ENCODE measurements around the gene AKAP13.

Gene AKAP13

DNA sequence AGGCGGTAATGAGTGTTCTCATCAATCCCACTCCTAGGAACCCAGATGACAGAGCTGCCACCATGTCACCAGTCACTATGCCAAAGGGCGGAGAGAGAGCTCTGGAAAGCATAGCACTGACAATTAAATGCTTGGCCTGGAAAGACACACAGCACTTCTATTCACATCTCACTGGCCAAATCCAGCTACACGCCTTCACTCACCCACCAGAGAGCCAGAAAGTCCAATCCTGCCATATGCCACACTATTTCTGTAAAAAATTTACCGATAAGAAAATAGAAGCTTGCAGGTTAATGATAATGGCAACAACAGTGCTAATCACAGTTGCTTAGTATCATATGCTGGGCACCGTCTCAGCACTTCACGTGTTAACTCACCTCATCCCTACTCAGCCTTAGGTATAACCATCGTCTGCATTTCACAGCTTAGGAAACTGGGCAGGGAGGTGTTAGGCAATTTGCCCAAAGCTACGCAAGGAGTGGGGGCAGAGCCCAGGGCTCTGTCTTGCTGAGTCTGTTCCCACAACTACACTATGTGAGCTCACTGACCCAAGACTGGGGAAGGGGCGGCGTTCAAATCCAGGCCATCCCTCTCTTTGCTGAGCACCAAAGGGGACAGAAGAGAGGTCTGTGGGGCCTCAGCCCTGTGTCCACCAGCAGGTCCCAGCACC is 397.8 kb downstream of the AKAP13 start:
- Mint-ChIP-seq H3K9me3 (no peaks in the 10 kb centered on the region), H3K4me1 (ENCODE audit: low read depth) (peaks cover 36% of the 10 kb centered on the region), H3K36me3 (ENCODE audit: low read depth) (no peaks in the 10 kb centered on the region), H3K27ac (no peak overlapping the region), H3K27me3 (no peaks in the 10 kb centered on the region), H3K4me3 (no peak overlapping the region)
- no peak for DNase-seq

DNA sequence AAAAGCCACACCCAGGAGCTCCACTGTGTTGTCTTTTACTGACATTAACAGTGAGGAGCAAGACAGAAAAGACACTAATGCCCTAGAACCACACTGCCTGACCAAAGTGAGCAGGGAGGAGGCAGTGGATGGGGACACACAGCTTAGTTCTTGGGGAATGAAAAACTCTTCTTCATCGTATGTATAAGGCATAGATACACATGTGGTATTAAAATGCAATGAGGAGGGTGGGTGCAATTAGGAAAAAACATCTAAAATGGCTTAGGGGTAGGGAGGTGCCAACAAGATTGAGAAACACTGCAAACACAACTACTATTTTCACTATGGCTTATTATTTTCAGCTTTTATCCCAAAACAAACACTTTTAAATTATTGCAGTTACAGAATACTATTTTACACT is 398.8 kb downstream of the AKAP13 start:
- peaks cover 39% of the 10 kb centered on the region for H3K4me1 Mint-ChIP-seq (ENCODE audit: low read depth)

DNA sequence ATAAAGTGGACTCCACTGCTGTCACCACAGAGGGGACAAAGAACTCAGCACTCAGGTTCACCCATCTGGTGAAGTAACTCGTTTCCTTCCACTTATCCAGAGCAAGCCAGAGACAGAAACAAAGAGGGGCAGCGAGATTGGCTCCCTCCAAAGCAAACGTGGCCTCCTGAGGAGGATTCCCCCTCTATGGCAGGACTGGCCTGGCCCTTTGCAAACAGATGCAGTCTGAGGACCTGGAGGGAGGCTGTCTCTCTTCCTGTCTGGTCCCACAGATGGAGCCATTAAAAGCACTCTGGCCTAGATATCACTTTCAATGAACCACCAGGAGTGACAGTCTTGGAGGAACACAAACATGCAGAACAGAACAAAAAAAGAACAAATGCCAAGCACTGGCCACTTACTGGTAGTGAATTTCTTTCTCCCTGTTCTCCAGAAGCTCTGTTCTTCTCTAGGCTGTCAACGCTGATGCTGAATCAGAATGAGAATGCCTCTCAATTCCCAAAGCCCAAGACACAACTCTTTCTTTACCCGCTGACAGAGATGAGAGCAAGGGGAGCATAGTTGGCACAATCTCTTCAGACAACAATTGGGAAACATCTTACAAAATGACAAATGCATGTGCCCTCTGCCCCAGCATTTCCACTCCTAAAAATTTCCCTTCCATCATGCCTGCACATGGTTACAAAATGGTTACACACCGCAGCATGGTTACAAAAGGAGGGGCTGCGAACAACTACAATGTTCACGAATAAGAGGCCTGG is 400.0 kb downstream of the AKAP13 start:
- no peak for DNase-seq
- Mint-ChIP-seq H3K9me3 (no peaks in the 10 kb centered on the region), H3K36me3 (ENCODE audit: low read depth) (no peaks in the 10 kb centered on the region), H3K27ac (no peak overlapping the region), H3K27me3 (no peaks in the 10 kb centered on the region), H3K4me3 (no peak overlapping the region), H3K4me1 (ENCODE audit: low read depth) (peaks cover 49% of the 10 kb centered on the region)

More for the DNA sequence above, 398.8 kb downstream of the AKAP13 start:
- Mint-ChIP-seq H3K27me3 (no peaks in the 10 kb centered on the region), H3K36me3 (ENCODE audit: low read depth) (no peaks in the 10 kb centered on the region), H3K27ac (no peak overlapping the region), H3K9me3 (no peaks in the 10 kb centered on the region), H3K4me3 (no peak overlapping the region)
- DNase-seq, result no peak

DNA sequence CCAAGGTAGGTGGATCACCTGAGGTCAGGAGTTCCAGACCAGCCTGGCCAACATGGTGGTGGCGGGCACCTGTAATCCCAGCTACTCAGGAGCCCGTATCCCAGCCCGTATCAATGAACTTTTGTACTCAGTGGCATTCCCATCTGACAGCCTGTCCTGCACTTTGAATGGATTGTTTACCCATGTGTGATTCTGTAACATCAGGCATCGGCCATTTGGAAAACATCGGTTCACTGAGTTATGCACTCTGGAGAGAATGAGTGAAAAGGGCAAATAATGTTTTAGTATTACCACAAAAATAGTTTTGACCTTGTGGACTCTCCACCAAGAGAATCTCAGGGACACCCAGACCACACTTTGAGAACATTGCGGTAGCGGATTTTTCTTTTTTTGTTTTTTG is 400.7 kb downstream of the AKAP13 start:
- no peaks in the 10 kb centered on the region for H3K36me3 Mint-ChIP-seq (ENCODE audit: low read depth)
- no peak for DNase-seq

DNA sequence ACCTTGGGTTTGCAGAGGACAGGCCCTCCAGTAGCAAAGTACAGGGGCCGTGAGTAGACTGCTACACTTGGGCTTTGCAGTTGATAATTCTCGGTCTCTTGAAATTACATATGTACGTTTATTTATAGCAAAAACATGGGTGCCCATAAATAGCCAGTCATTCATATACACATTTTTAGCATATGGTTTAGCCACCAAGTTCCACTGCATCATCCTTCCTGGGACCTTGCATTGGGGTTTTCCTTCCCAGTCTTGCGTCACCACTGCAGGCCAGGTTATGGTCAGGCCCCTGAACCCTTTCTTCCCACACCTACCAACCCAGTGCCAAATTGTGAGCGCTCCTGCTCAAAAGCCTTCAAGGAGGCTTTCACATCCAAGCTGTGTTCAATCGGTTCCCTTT is 401.7 kb downstream of the AKAP13 start:
- DNase-seq, result no peak
- H3K4me3 Mint-ChIP-seq, result no peak overlapping the region
- no peaks in the 10 kb centered on the region for H3K36me3 Mint-ChIP-seq (ENCODE audit: low read depth)
- H3K4me1 Mint-ChIP-seq (ENCODE audit: low read depth), result peaks cover 62% of the 10 kb centered on the region
- H3K27ac Mint-ChIP-seq, result no peak overlapping the region
- no peaks in the 10 kb centered on the region for H3K27me3 Mint-ChIP-seq
- no peaks in the 10 kb centered on the region for H3K9me3 Mint-ChIP-seq

More for the DNA sequence above, 400.7 kb downstream of the AKAP13 start:
- no peak overlapping the region for H3K27ac Mint-ChIP-seq
- no peak overlapping the region for H3K4me3 Mint-ChIP-seq
- H3K9me3 Mint-ChIP-seq, result no peaks in the 10 kb centered on the region
- H3K27me3 Mint-ChIP-seq, result no peaks in the 10 kb centered on the region
- H3K4me1 Mint-ChIP-seq (ENCODE audit: low read depth), result peaks cover 56% of the 10 kb centered on the region

DNA sequence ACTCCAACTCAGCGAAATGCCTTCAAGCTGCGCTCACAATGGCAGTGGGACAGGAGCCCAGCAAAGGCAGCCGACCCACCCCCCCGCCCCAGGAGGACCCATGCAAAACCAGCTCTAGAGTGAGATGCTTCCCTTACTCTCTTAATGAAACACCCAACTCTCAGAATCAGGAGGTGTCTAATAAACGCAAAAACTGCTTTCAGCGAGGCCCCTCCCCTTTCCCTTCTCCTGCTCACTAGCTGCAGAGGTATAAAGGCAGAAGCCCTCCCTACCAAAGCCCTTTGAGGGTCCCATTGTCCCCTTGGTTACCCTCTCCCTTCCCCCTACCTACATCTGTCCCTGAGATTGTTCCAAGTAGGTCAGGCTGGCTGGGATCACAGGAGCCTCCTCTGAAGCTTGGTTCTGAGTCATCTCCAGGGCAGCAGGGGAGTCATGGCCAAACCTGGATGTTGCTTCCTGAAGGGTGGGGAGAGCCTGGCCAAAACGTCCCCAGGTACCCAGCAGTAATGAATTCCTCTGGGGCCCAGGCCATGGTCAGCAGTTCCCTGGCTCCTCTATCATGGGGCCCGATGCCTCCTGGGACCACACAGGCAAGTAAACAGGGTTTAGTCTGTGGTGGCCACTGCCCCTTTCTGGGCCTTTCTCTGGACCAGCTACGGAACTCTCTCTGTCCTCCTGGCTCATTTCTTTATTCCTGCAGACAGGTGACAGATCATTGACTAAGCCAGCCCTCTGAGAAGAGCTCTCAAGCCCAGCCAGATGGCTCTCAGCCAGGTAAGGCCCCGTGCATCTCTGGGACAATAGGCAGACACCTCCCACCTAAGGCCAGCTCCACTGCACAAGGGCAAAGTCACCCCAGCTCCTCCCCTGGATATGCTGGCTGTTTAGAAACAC is 405.7 kb downstream of the AKAP13 start:
- no peak for DNase-seq
- peaks cover 68% of the 10 kb centered on the region for H3K4me1 Mint-ChIP-seq (ENCODE audit: low read depth)
- peaks cover 3% of the 10 kb centered on the region for H3K36me3 Mint-ChIP-seq (ENCODE audit: low read depth)
- H3K4me3 Mint-ChIP-seq, result peak overlapping the region; percentile 65
- H3K27me3 Mint-ChIP-seq, result no peaks in the 10 kb centered on the region
- H3K9me3 Mint-ChIP-seq, result no peaks in the 10 kb centered on the region
- H3K27ac Mint-ChIP-seq, result peak overlapping the region; percentile 90

DNA sequence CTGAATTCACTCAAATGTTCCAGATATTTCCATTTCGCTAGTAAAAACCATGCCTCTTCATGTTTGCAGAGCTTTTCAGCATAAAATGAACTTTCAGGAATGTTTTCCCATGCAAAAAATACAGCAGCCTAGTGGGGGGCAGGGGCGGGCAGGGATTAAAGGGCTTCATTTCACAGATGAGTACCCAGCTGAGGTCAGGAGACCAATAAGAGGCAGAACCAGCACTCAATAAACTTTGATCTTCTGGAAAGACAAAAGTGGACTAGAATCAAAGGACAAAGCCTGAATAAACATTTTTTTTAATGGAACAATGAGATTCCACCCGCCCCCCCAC is 406.3 kb downstream of the AKAP13 start:
- peaks cover 3% of the 10 kb centered on the region for H3K36me3 Mint-ChIP-seq (ENCODE audit: low read depth)
- no peak for DNase-seq
- peaks cover 65% of the 10 kb centered on the region for H3K4me1 Mint-ChIP-seq (ENCODE audit: low read depth)
- no peak overlapping the region for H3K4me3 Mint-ChIP-seq
- no peaks in the 10 kb centered on the region for H3K27me3 Mint-ChIP-seq
- H3K9me3 Mint-ChIP-seq, result no peaks in the 10 kb centered on the region
- no peak overlapping the region for H3K27ac Mint-ChIP-seq

DNA sequence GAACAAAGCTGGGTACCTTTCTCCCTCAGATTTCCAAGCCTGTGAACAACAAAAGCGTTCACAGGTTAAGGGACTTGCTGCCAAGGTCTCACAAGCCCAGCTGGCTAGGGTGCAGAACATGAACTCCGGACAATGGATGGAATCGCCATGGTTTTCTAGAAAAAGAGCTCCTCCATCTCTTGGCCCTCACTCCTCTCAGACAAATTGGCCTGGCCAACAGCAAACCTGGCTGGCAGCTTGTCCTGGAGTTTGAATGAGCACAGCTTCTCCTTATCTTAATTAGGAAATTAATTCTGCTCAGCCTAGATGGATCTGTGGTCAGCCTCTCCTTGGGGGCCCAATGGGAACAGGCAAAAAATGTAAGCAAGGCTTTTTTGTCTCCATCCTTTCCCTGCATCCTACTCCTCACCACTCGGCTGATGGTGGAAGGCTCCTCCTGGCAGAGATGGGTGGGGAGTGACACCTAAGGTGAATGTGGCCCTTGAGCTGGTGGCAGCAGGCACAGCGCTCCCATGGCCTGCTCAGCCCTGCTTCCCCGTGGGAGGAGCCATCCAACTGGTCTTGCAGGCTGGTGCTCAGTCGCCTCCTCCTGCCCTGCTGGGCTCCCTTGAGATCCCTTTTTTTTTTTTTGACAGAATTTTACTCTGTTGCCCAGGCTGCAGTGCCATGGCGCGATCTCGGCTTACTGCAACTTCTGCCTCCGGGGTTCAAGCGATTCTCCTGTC is 408.5 kb downstream of the AKAP13 start:
- no peaks in the 10 kb centered on the region for H3K27me3 Mint-ChIP-seq
- H3K27ac Mint-ChIP-seq, result no peak overlapping the region
- H3K9me3 Mint-ChIP-seq, result no peaks in the 10 kb centered on the region
- no peak overlapping the region for H3K4me3 Mint-ChIP-seq
- peaks cover 5% of the 10 kb centered on the region for H3K36me3 Mint-ChIP-seq (ENCODE audit: low read depth)
- DNase-seq, result no peak
- peaks cover 71% of the 10 kb centered on the region for H3K4me1 Mint-ChIP-seq (ENCODE audit: low read depth)

DNA sequence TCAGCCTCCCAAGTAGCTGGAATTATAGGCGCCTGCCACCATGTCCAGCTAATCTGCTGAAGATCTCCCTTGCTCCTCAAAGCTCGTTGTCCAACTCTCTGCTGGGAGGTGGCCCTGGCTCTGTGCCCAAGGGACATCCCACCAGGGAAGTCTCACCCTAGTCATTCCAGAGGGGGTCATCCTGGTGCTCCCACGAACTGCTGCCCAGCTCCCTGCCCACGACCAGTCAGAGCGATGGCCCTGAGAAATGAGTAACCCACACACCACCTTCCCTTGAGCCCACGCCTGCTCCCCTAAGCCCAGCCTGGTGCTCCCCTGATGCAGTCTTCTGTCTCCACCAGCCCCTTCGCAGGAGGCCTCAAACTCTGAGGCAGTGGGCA is 409.1 kb downstream of the AKAP13 start:
- Mint-ChIP-seq H3K4me3 (no peak overlapping the region), H3K4me1 (ENCODE audit: low read depth) (peaks cover 68% of the 10 kb centered on the region), H3K9me3 (no peaks in the 10 kb centered on the region), H3K36me3 (ENCODE audit: low read depth) (peaks cover 6% of the 10 kb centered on the region), H3K27me3 (no peaks in the 10 kb centered on the region), H3K27ac (no peak overlapping the region)
- DNase-seq, result no peak

DNA sequence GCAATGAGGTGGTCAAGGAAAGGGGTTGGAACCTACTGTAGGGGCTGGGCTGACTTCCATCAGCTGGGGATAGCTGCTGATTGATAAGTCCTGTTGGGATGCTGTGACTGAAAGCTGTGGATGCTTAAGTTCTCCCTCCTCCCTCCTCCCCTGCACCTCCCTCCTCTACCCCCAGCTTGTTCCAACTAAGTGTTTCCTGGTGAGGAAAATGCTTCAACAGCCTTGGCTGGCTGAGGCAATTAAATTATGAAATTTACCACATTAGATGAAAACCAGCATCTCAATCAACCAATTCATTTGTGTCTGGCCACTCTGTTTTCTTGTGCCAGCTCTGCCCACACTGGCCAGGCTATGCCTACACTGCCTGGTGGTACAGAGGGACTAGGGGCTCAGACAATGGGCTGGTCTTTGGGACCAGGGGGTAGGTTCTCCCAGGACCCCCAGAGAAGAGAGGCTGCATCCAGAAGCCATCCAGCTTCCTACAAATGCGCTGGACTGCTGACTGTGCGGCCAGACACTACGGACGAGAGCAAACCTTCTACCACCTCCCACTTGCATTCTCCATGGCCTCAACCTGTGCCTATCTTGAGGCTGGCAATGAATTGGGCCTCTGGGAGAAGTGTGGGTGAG is 411.8 kb downstream of the AKAP13 start:
- no peak for DNase-seq
- H3K27me3 Mint-ChIP-seq, result no peaks in the 10 kb centered on the region
- H3K4me3 Mint-ChIP-seq, result no peak overlapping the region
- no peak overlapping the region for H3K27ac Mint-ChIP-seq
- H3K36me3 Mint-ChIP-seq (ENCODE audit: low read depth), result peaks cover 6% of the 10 kb centered on the region
- no peaks in the 10 kb centered on the region for H3K9me3 Mint-ChIP-seq
- H3K4me1 Mint-ChIP-seq (ENCODE audit: low read depth), result peaks cover 56% of the 10 kb centered on the region

DNA sequence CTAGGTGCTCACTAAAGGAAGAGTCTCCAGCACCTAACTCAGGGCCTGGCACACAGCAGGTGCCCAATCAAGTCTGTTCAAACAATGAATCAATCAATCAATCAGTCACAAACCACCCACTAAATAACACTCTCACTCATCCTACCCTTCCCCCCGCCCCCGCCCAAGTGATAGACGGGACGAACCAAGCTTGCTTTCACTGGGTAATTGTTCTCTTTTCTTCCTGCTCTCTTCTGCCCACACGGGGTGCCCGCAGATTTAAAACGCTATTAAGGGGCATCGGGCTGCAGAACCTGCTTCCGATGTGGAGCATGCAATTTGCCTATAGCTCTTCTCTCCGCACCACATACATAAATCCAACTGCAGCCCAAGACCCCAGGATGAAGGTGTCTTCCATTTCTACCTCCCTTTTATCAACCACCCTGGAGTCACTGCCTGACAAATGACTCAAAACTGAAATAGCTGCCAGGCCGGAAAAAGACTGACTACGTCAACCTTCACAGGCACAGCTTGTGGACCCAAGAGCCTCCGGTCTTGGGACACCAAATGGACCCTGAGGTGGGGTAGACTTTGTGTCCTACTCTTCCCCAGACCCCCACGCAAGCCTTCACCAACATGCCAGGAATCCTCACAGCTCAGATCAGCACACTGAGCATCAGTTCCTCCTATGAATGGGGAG is 412.6 kb downstream of the AKAP13 start:
- H3K27ac Mint-ChIP-seq, result peak overlapping the region; percentile 86
- peak overlapping the region; percentile 85 for H3K4me3 Mint-ChIP-seq
- DNase-seq, result peak; percentile 46
- H3K4me1 Mint-ChIP-seq (ENCODE audit: low read depth), result peaks cover 51% of the 10 kb centered on the region
- peaks cover 6% of the 10 kb centered on the region for H3K36me3 Mint-ChIP-seq (ENCODE audit: low read depth)
- no peaks in the 10 kb centered on the region for H3K27me3 Mint-ChIP-seq
- H3K9me3 Mint-ChIP-seq, result no peaks in the 10 kb centered on the region

DNA sequence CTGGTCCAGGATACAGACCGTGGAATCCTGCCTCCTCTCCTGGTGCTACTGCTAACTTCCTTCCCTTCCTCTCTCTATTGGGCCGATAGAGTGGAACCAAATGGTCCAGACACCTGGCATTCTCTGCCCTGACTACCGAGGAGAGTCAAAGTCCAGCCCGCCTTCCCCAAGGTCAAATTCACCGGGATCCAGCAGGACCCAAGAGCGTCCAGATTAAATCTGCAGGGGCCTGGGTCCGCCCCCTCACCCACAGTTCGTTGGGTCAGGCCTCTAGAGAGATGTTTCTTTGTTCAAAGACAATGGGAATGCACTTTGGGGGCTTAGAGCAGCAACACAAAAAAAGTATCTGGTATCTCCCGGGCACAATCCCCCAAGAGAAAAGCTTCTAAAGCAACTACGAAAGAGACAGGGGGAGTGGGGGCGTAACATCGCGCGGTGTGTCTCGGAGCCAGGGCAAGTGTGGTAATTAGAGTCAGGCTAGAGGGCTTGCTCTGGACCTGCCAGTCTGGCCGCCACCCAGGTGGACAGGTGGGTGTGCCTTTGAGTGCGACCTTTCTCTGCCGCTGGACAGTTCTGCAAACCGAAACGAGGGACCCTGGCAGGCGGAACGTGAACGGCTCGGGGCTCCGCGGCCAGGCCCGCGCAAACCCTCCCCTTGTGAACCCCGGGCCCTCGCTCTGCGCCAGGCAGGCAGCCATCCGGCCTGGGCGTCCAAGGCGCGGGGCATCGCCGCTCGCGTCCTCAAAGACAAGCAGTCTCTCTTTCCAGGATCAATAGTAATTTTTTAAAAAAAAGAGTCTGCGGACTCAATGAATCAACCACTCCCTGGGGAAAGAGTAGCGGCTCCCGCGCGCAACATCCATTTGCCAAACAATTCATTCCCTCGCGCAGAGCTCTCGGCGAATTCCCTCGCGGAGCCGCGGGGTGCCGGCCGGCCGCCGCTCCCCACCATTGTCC is 413.5 kb downstream of the AKAP13 start:
- Mint-ChIP-seq H3K36me3 (ENCODE audit: low read depth) (peaks cover 6% of the 10 kb centered on the region), H3K4me3 (peak overlapping the region; percentile 85), H3K27ac (peak overlapping the region; percentile 86), H3K4me1 (ENCODE audit: low read depth) (peaks cover 43% of the 10 kb centered on the region), H3K9me3 (no peaks in the 10 kb centered on the region), H3K27me3 (no peaks in the 10 kb centered on the region)
- DNase-seq, result peak; percentile 67
